HCT116 (cell line): ENCODE measurements around the gene USP27X. TPM values are rescaled to one million over a fixed set of nuclear protein-coding genes. Genes with fewer than 3 reads are reported as not detected.

Source experiments
- ATAC-seq: fragments of 200-7000 bp; cut with Tn5 transposase; 2 replicates; pipeline ENCODE4 v1.9.1; 2020; ENCODE audit warnings: mild to moderate bottlenecking, moderate library complexity
- BruUV-seq: library from RNA; stranded (reverse); fragments of 400-500 nt; replicated peaks from 2 replicates; lab custom pipeline; 2021; lab: Mats Ljungman, UMichigan
- CTCF ChIA-PET: fragments of 300-600 bp; sonication (Branson Sonifier 250); formaldehyde crosslinking; loops from one replicate; lab custom pipeline; 2021; ENCODE audit warnings: antibody characterized with exemption; lab: Charles Lee
- POLR2A ChIA-PET: fragments of 300-600, 350-600 bp; sonication (Branson Sonifier 250); formaldehyde crosslinking; loops from one replicate; lab custom pipeline; 2021; ENCODE audit warnings: antibody characterized with exemption; lab: Charles Lee
- RAD21 ChIA-PET, 2 experiments: fragments of 300-600 bp; sonication (Branson Sonifier 250); formaldehyde crosslinking; loops; one replicate each; lab custom pipeline; 2023; ENCODE audit warnings: low total read pairs in 2 of 2; ENCODE audit not compliant: uncharacterized antibody in 2 of 2, unreplicated experiment in 2 of 2, low non-redundant PET in 1 of 2; lab: Charles Lee
- DNase-seq: peaks from one replicate; pipeline ENCODE4 v3.0.0-alpha.2; 2010; ENCODE audit warnings: low read depth, low spot score
- H2AFZ ChIP-seq: fragments of 200-600 bp; shearing (Covaris generic), sonication (generic); 2 replicates; pipeline ENCODE4 v1.6.1; 2017; ENCODE audit warnings: low read depth, mixed run types, mixed read lengths, antibody characterized with exemption, low read length; ENCODE audit not compliant: poor library complexity, severe bottlenecking
- H3K27ac ChIP-seq: 2 replicates; pipeline ENCODE4 v1.5.1; 2012; ENCODE audit warnings: low read depth, low read length
- H3K27me3 ChIP-seq: fragments of 200-600 bp; sonication (generic); 2 replicates; pipeline ENCODE4 v1.6.1; 2016; ENCODE audit warnings: mixed run types, low read length, mixed read lengths; ENCODE audit not compliant: insufficient read depth
- H3K36me3 ChIP-seq, 2 experiments: fragments of 200-500 bp in 1 of 2; fragments of 200-600 bp in 1 of 2; sonication (Bioruptor generic) in 1 of 2; sonication (generic) in 1 of 2; 2 replicates each; pipeline versions ENCODE4 v1.5.1 to v1.6.1; 2014 to 2016; ENCODE audit warnings: low read length in 2 of 2, inconsistent platforms in 1 of 2, mixed read lengths in 1 of 2, mixed run types in 1 of 2; ENCODE audit not compliant: insufficient read depth in 2 of 2, control insufficient read depth in 1 of 2
- H3K4me1 ChIP-seq, 2 experiments: fragments of 200-600 bp in 1 of 2; sonication (generic) in 1 of 2; 2 replicates each; pipeline versions ENCODE4 v1.5.1 to v1.6.1; 2012 to 2017; ENCODE audit warnings: low read length in 2 of 2, inconsistent platforms in 1 of 2, mild to moderate bottlenecking in 1 of 2, mixed read lengths in 1 of 2, mixed run types in 1 of 2, moderate library complexity in 1 of 2; ENCODE audit not compliant: insufficient read depth in 2 of 2, control insufficient read depth in 1 of 2
- H3K4me2 ChIP-seq: fragments of 200-600 bp; sonication (generic); 2 replicates; pipeline ENCODE4 v1.6.1; 2017; ENCODE audit warnings: mixed run types, low read length, mixed read lengths
- H3K4me3 ChIP-seq, 2 experiments: fragments of 200-600 bp in 1 of 2; sonication (generic) in 1 of 2; replicated peaks in 1 of 2; 2 replicates each; pipeline ENCODE4 v1.5.1; 2011 to 2016; ENCODE audit warnings: low read length in 2 of 2, control low read depth in 1 of 2, low read depth in 1 of 2, mild to moderate bottlenecking in 1 of 2, mixed read lengths in 1 of 2, mixed run types in 1 of 2
- H3K79me2 ChIP-seq: fragments of 200-600 bp; sonication (generic); 2 replicates; pipeline ENCODE4 v1.6.1; 2017; ENCODE audit warnings: mild to moderate bottlenecking, mixed run types, low read length, moderate library complexity, mixed read lengths; ENCODE audit not compliant: insufficient read depth
- H3K9ac ChIP-seq: fragments of 200-600 bp; sonication (generic); 2 replicates; pipeline ENCODE4 v1.6.1; 2016; ENCODE audit warnings: low read length, mixed read lengths
- H3K9me2 ChIP-seq: fragments of 200-600 bp; sonication (generic), shearing (Covaris generic); 2 replicates; pipeline ENCODE4 v1.6.1; 2017; ENCODE audit warnings: mixed run types, mild to moderate bottlenecking, moderate library complexity; ENCODE audit not compliant: insufficient read depth
- H3K9me3 ChIP-seq, 2 experiments: fragments of 200-500 bp in 1 of 2; fragments of 200-600 bp in 1 of 2; sonication (Bioruptor generic) in 1 of 2; sonication (generic) in 1 of 2; 2 replicates each; pipeline ENCODE4 v1.6.1; 2014 to 2017; ENCODE audit warnings: low read length in 2 of 2, mixed read lengths in 2 of 2, inconsistent platforms in 1 of 2, low read depth in 1 of 2, mild to moderate bottlenecking in 1 of 2, mixed run types in 1 of 2, moderate library complexity in 1 of 2; ENCODE audit not compliant: control insufficient read depth in 1 of 2, insufficient read depth in 1 of 2
- H4K20me1 ChIP-seq: fragments of 200-600 bp; sonication (generic), shearing (Covaris generic); 2 replicates; pipeline ENCODE4 v1.6.1; 2017; ENCODE audit warnings: mixed run types, mild to moderate bottlenecking, moderate library complexity; ENCODE audit not compliant: insufficient read depth
- ATF3 ChIP-seq: IDR thresholded peaks from 2 replicates; pipeline ENCODE4 v1.6.1; 2012
- CBX3 ChIP-seq: IDR thresholded peaks from 2 replicates; pipeline ENCODE4 v1.6.1; 2012; ENCODE audit warnings: low read depth
- CTCF ChIP-seq, 3 experiments: fragments of 200-600 bp in 1 of 3; sonication (generic) in 1 of 3; IDR thresholded peaks in 2 of 3; conservative IDR thresholded peaks in 1 of 3; 2 replicates each; pipeline ENCODE4 v1.5.1; 2012 to 2017; ENCODE audit warnings: low read depth in 2 of 3, low read length in 2 of 3, antibody characterized with exemption in 1 of 3, borderline replicate concordance in 1 of 3, control low read depth in 1 of 3, mild to moderate bottlenecking in 1 of 3, mixed read lengths in 1 of 3, mixed run types in 1 of 3, moderate library complexity in 1 of 3; ENCODE audit not compliant: insufficient read depth in 1 of 3
- EGR1 ChIP-seq: IDR thresholded peaks from 2 replicates; pipeline ENCODE4 v1.6.1; 2012; ENCODE audit warnings: low read depth
- ELF1 ChIP-seq: IDR thresholded peaks from 2 replicates; pipeline ENCODE4 v1.6.1; 2012; ENCODE audit warnings: low read depth, borderline replicate concordance
- EZH2 ChIP-seq: fragments of 200-600 bp; sonication (generic); IDR thresholded peaks from 2 replicates; pipeline ENCODE4 v1.6.1; 2017; ENCODE audit warnings: antibody characterized with exemption, mixed run types
- FOSL1 ChIP-seq: IDR thresholded peaks from 2 replicates; pipeline ENCODE4 v1.6.1; 2012; ENCODE audit warnings: low read depth
- JUND ChIP-seq: IDR thresholded peaks from 2 replicates; pipeline ENCODE4 v1.6.1; 2012
- POLR2A ChIP-seq: IDR thresholded peaks from 2 replicates; pipeline ENCODE4 v1.7.0; 2011; ENCODE audit warnings: borderline replicate concordance; ENCODE audit not compliant: insufficient read depth, insufficient read length; ENCODE audit errors: extremely low read depth
- SIN3A ChIP-seq: IDR thresholded peaks from 2 replicates; pipeline ENCODE4 v1.6.1; 2012; ENCODE audit warnings: low read depth
- SRF ChIP-seq: IDR thresholded peaks from 2 replicates; pipeline ENCODE4 v1.6.1; 2012; ENCODE audit warnings: low read depth
- ZBTB33 ChIP-seq: IDR thresholded peaks from 2 replicates; pipeline ENCODE4 v1.6.1; 2011; ENCODE audit warnings: mild to moderate bottlenecking, low read length, moderate library complexity; ENCODE audit not compliant: insufficient replicate concordance; ENCODE audit errors: extremely low read depth
- ZFX ChIP-seq: fragments of 450-650 bp; IDR thresholded peaks from 2 replicates; pipeline ENCODE4 v1.6.1; 2017
- ZNF274 ChIP-seq: fragments of 200-500 bp; sonication (Bioruptor generic); IDR thresholded peaks from 2 replicates; pipeline ENCODE4 v1.6.1; 2014; ENCODE audit warnings: mild to moderate bottlenecking, low read depth, low read length, inconsistent platforms
- intact Hi-C: fragments of 100-400 bp; cut with micrococcal nuclease; formaldehyde crosslinking; loops from 2 replicates; pipeline ENCODE4 v1.10.0; 2022
- total RNA-seq: library from RNA; stranded (reverse); gene quantifications from one replicate; pipeline ENCODE4 v1.2.1, GENCODE V29; 2021; ENCODE audit not compliant: unreplicated experiment

USP27X gene
- total RNA-seq, 1 experiment from 2014 or later = 3.5 TPM

GRCh38 chrX:49846522-49846921 lies 32.8 kb upstream of the USP27X start:
- TF ChIP-seq ATF3 (no peak), POLR2A (no peak), CBX3 (no peak), ZBTB33 (no peak), EGR1 (no peak), FOSL1 (no peak), EZH2 (no peak), ZFX (no peak), ZNF274 (no peak), ELF1 (no peak), SRF (no peak), SIN3A (no peak), JUND (no peak), CTCF (IDR thresholded peaks at IDR 0.05 in 2 of 3, conservative IDR thresholded peaks at IDR 0.05 in 1 of 3; ENCODE audit: borderline replicate concordance in 1 of 3, insufficient read depth in 1 of 3, low read depth in 2 of 3, low read length in 2 of 3) (no peak)
- TF ChIP-seq, all 23 proteins: peak for 0
- RAD21 ChIA-PET = no interaction called here
- Histone ChIP-seq H3K27ac (no peak overlapping the region), H3K9ac (no peak overlapping the region), H3K27me3 (no peaks in the 10 kb centered on the region), H3K4me2 (no peak overlapping the region), H3K36me3 (no peaks in the 10 kb centered on the region), H3K79me2 (no peaks in the 10 kb centered on the region), H2AFZ (no peak overlapping the region), H4K20me1 (no peaks in the 10 kb centered on the region), H3K9me2 (no peaks in the 10 kb centered on the region), H3K9me3 (no peaks in the 10 kb centered on the region), H3K4me1 (no peaks in the 10 kb centered on the region), H3K4me3 (no peak overlapping the region)
- intact Hi-C loops = no loop called here
- no TSS peak for BruUV-seq
- CTCF ChIA-PET = no interaction called here
- DNase-seq = no peak
- POLR2A ChIA-PET = no interaction called here
- no peak for ATAC-seq
